ENCODE results near the gene STX18. TPM values are rescaled to one million over a fixed set of nuclear protein-coding genes. Genes with fewer than 3 reads are reported as not detected.

Gene STX18
- total and polyA plus RNA-seq, 2 donors (not counting 3 experiments of a cell fraction or from before 2014, with no cell fraction given): 30.7 to 31.2 TPM

DNA sequence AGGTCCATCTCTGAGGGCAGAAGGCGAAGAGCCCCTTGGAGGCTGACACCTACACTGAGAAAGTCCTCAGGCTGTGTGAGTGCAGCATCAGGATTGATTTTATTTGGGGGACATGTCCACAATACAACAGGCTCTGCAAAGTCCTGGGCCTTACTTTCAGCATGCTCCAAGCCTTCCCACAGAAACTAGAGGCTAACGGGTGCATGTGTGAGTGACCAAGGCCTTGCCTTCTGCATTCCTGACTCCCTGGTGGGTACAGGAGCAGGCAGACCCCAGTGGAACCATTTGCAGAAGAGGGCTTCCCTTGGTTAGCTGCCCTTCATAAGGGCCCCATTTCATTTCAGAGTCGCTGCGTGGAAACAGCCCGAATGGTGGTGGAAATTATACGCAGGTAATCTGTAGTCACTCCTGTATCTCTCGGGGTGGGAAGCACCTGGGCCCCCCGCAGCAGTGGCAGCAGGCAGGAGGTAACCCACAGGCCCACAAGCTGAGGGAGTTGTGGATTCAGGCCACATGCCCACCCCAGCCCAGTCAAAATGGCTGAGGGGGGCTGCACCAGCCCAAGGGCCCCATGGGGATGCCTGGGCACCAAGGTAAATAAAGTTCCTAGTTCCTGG is 117.2 kb downstream of the STX18 start:
- Histone ChIP-seq H3K9me1 (replicated peaks; ENCODE audit: control insufficient read depth, extremely low read depth, insufficient read depth, low read length) (no peaks in the 10 kb centered on the region), H4K20me1 (replicated peaks; ENCODE audit: control insufficient read depth, extremely low read depth, insufficient read depth, low read length) (no peaks in the 10 kb centered on the region), H3K79me2 (ENCODE audit: control insufficient read depth, insufficient read depth, low read length) (no peaks in the 10 kb centered on the region), H3K27ac (ENCODE audit: insufficient read depth, low read depth, low read length) (no peak overlapping the region), H3K36me3 (ENCODE audit: control insufficient read depth in 2 of 2, extremely low read depth in 1 of 2, insufficient read depth in 2 of 2, low read length in 2 of 2) (peaks cover 2 to 18% of the 10 kb centered on the region in 2 experiments), H3K4me2 (ENCODE audit: insufficient read depth, low read length) (no peak overlapping the region), H3K9ac (replicated peaks; ENCODE audit: extremely low read depth, insufficient read depth, low read length) (no peak overlapping the region), H3K4me1 (ENCODE audit: control insufficient read depth, extremely low read depth, insufficient read depth, low read length) (no peaks in the 10 kb centered on the region), H3K9me3 (replicated peaks; ENCODE audit: control insufficient read depth, insufficient read depth, low read length) (no peaks in the 10 kb centered on the region), H3K4me3 (replicated peaks in 1 of 3; ENCODE audit: insufficient read depth in 1 of 3, low read depth in 1 of 3, low read length in 3 of 3) (no peak overlapping the region), H2AFZ (ENCODE audit: low read depth, low read length) (no peak overlapping the region), H3K27me3 (ENCODE audit: control insufficient read depth in 2 of 2, insufficient read depth in 2 of 2, low read length in 2 of 2) (no peaks in the 10 kb centered on the region)
- dilution Hi-C loops (cut with MboI; ENCODE audit: extremely low pct_ligation_motif_present, low sequenced_read_pairs) (no loop called here), intact Hi-C loops (cut with micrococcal nuclease) (no loop called here)
- TF ChIP-seq, protein P1, sequence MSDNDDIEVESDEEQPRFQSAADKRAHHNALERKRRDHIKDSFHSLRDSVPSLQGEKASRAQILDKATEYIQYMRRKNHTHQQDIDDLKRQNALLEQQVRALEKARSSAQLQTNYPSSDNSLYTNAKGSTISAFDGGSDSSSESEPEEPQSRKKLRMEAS (IDR thresholded peaks at IDR 0.05; ENCODE audit: insufficient read depth, insufficient read length): no peak
- no peak for TF ChIP-seq JUN (IDR thresholded peaks at IDR 0.05; ENCODE audit: borderline replicate concordance, insufficient read depth, insufficient read length, low read depth)
- TF ChIP-seq FOS (IDR thresholded peaks at IDR 0.05; ENCODE audit: borderline replicate concordance, insufficient read depth, low read length): no peak
- no peak for TF ChIP-seq MYC (IDR thresholded peaks at IDR 0.05; ENCODE audit: low read depth, low read length)
- TF ChIP-seq EZH2 (IDR thresholded peaks at IDR 0.05; ENCODE audit: borderline replicate concordance, low read depth, low read length, severe bottlenecking): no peak
- no peak for TF ChIP-seq POLR2AphosphoS5 (IDR thresholded peaks at IDR 0.05; ENCODE audit: insufficient read depth, low read depth, low read length)
- TF ChIP-seq POLR2A (IDR thresholded peaks at IDR 0.05; ENCODE audit: low read depth, low read length): no peak
- TF ChIP-seq, protein P2, sequence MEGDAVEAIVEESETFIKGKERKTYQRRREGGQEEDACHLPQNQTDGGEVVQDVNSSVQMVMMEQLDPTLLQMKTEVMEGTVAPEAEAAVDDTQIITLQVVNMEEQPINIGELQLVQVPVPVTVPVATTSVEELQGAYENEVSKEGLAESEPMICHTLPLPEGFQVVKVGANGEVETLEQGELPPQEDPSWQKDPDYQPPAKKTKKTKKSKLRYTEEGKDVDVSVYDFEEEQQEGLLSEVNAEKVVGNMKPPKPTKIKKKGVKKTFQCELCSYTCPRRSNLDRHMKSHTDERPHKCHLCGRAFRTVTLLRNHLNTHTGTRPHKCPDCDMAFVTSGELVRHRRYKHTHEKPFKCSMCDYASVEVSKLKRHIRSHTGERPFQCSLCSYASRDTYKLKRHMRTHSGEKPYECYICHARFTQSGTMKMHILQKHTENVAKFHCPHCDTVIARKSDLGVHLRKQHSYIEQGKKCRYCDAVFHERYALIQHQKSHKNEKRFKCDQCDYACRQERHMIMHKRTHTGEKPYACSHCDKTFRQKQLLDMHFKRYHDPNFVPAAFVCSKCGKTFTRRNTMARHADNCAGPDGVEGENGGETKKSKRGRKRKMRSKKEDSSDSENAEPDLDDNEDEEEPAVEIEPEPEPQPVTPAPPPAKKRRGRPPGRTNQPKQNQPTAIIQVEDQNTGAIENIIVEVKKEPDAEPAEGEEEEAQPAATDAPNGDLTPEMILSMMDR (IDR thresholded peaks at IDR 0.05; ENCODE audit: extremely low read depth in 1 of 2, insufficient read depth in 1 of 2, low read depth in 1 of 2, low read length in 2 of 2): no peak
- TF ChIP-seq GATA2 (IDR thresholded peaks at IDR 0.05; ENCODE audit: insufficient read depth, insufficient read length, low read depth, low read length): no peak
- CTCF ChIA-PET: interaction anchor here (0.9 kb wide), 1 partner anchor 164 kb away, joined by 3 read pairs; no protein-coding TSS in a partner anchor
- POLR2A ChIA-PET: no interaction called here
- no TSS peak for BruUV-seq (replicated peaks)
- FAIRE-seq (no peak), DNase-seq (ENCODE audit: low read depth, low spot score) (no peak)
